Small intestine (tissue), 7 donors: ENCODE measurements around the gene PRDM16. TPM values are rescaled to one million over a fixed set of nuclear protein-coding genes. Genes with fewer than 3 reads are reported as not detected.

Source experiments
- DNase-seq, 2 donors: peaks; one replicate each; pipeline versions ENCODE4 v3.0.0 to v3.0.0-alpha.2; 2013
- FAIRE-seq: peaks from 2 replicates; lab custom pipeline; 2012; peaks lifted over from hg19 to GRCh38; lab: Jason Lieb, UNC
- H3K27ac ChIP-seq, 3 donors: one replicate each; pipeline ENCODE4 v1.5.1; 2013; ENCODE audit warnings: low read length in 2 of 3, mild to moderate bottlenecking in 2 of 3, control low read depth in 1 of 3, inconsistent platforms in 1 of 3, low read depth in 1 of 3, moderate library complexity in 1 of 3
- H3K27me3 ChIP-seq, 3 donors: one replicate each; pipeline ENCODE4 v1.6.1; 2013; ENCODE audit warnings: low read length in 3 of 3, inconsistent platforms in 1 of 3; ENCODE audit not compliant: control insufficient read depth in 3 of 3, insufficient read depth in 3 of 3
- H3K36me3 ChIP-seq, 3 donors: one replicate each; pipeline ENCODE4 v1.6.1; 2013; ENCODE audit warnings: low read length in 3 of 3, inconsistent platforms in 1 of 3, low read depth in 1 of 3, mild to moderate bottlenecking in 1 of 3, moderate library complexity in 1 of 3; ENCODE audit not compliant: control insufficient read depth in 3 of 3, insufficient read depth in 2 of 3
- H3K4me1 ChIP-seq, 3 donors: one replicate each; pipeline ENCODE4 v1.6.1; 2013; ENCODE audit warnings: low read length in 2 of 3, inconsistent platforms in 1 of 3, low read depth in 1 of 3, mild to moderate bottlenecking in 1 of 3, moderate library complexity in 1 of 3; ENCODE audit not compliant: control insufficient read depth in 3 of 3, insufficient read depth in 2 of 3
- H3K4me3 ChIP-seq, 3 donors: one replicate each; pipeline ENCODE4 v1.5.1; 2013; ENCODE audit warnings: low read length in 3 of 3, control low read depth in 1 of 3, inconsistent platforms in 1 of 3, low read depth in 1 of 3, mild to moderate bottlenecking in 1 of 3, moderate library complexity in 1 of 3
- H3K9me3 ChIP-seq, 2 donors: one replicate each; pipeline ENCODE4 v1.6.1; 2013; ENCODE audit warnings: low read depth in 1 of 2, low read length in 1 of 2; ENCODE audit not compliant: control insufficient read depth in 2 of 2, insufficient read depth in 1 of 2
- WGBS, 3 donors: extraction: QIAGEN DNeasy Blood & Tissue Kit; methylation state at CpG; one replicate each; pipeline ENCODE4 v1.1.7; 2013; 5-methylcytosine and 5-hydroxymethylcytosine counted together
- polyA plus RNA-seq, 4 donors: library from polyadenylated mRNA; stranded (reverse) in 3 of 4; unstranded in 1 of 4; fragments of 200-250 nt in 3 of 4; fragments of 120-200 nt in 1 of 4; gene quantifications; one replicate each; pipeline versions ENCODE4 v1.2.1 to v1.2.3, GENCODE V29; 2013
- donor health status: healthy with polysubstance abuse.
- donor health status: control.
- donor health status: control.
- donor health status: Bipolar disorder and iron deficiency.
- donor health status: healthy.

The PRDM16 gene
- polyA plus RNA-seq, 4 donors = 5.4 to 11.4 (median 8.2) TPM

GRCh38 chr1:3124246-3124645 is 55.2 kb downstream of the PRDM16 start:
- H3K4me3 ChIP-seq = no peak overlapping the region
- H3K4me1 ChIP-seq = peaks cover 0 to 16% (median 2%) of the 10 kb centered on the region in 3 donors
- 87 to 91% (median 91%) methylated on average over 3 of the region's 3 CpGs for WGBS, 3 donors
- peaks cover 0 to 33% (median 0%) of the 10 kb centered on the region in 3 donors for H3K36me3 ChIP-seq
- no peaks in the 10 kb centered on the region for H3K9me3 ChIP-seq
- no peak for FAIRE-seq
- no peak for DNase-seq
- no peaks in the 10 kb centered on the region for H3K27me3 ChIP-seq
- no peak overlapping the region for H3K27ac ChIP-seq

- no peak for FAIRE-seq
- WGBS, 3 donors = 91 to 92% (median 91%) methylated on average over 15 of the region's 15 CpGs
- no peaks in the 10 kb centered on the region for H3K27me3 ChIP-seq
Observed at GRCh38 chr1:3125078-3125477, 56.1 kb downstream of the PRDM16 start.

GRCh38 chr1:3125546-3126368 is 56.8 kb downstream of the PRDM16 start:
- Histone ChIP-seq H3K9me3 (no peaks in the 10 kb centered on the region), H3K27ac (no peak overlapping the region), H3K27me3 (no peaks in the 10 kb centered on the region), H3K4me3 (no peak overlapping the region), H3K36me3 (peaks cover 0 to 25% (median 0%) of the 10 kb centered on the region in 3 donors), H3K4me1 (peaks cover 0 to 12% (median 2%) of the 10 kb centered on the region in 3 donors)
- 89 to 92% (median 91%) methylated on average over 47 of the region's 47 CpGs for WGBS, 3 donors
- DNase-seq (no peak), FAIRE-seq (no peak)

More at GRCh38 chr1:3125078-3125477, 56.1 kb downstream of the PRDM16 start:
- Histone ChIP-seq H3K36me3 (peaks cover 0 to 28% (median 0%) of the 10 kb centered on the region in 3 donors), H3K27ac (no peak overlapping the region), H3K4me1 (peaks cover 0 to 13% (median 2%) of the 10 kb centered on the region in 3 donors), H3K4me3 (no peak overlapping the region), H3K9me3 (no peaks in the 10 kb centered on the region)
- no peak for DNase-seq

GRCh38 chr1:3126756-3127678 is 58.0 kb downstream of the PRDM16 start:
- Histone ChIP-seq H3K27ac (peak overlapping the region in 1 of 3 donors; percentile 45), H3K27me3 (no peaks in the 10 kb centered on the region), H3K36me3 (peaks cover 0 to 26% (median 0%) of the 10 kb centered on the region in 3 donors), H3K9me3 (no peaks in the 10 kb centered on the region), H3K4me1 (peaks cover 1 to 5% (median 2%) of the 10 kb centered on the region in 3 donors), H3K4me3 (no peak overlapping the region)
- FAIRE-seq = no peak
- 65 to 78% (median 74%) methylated on average over 28 of the region's 28 CpGs for WGBS, 3 donors
- no peak for DNase-seq

GRCh38 chr1:3127738-3128137 is 58.7 kb downstream of the PRDM16 start:
- no peaks in the 10 kb centered on the region for H3K27me3 ChIP-seq
- DNase-seq (no peak), FAIRE-seq (no peak)
- H3K4me1 ChIP-seq = peaks cover 3 to 10% (median 5%) of the 10 kb centered on the region in 3 donors
- WGBS, 3 donors = 72 to 86% (median 78%) methylated on average over 11 to 12 of the region's 12 CpGs
- H3K4me3 ChIP-seq = no peak overlapping the region
- peaks cover 0 to 24% (median 0%) of the 10 kb centered on the region in 3 donors for H3K36me3 ChIP-seq
- peak overlapping the region in 1 of 3 donors; percentile 45 for H3K27ac ChIP-seq
- H3K9me3 ChIP-seq = no peaks in the 10 kb centered on the region

- H3K27me3 ChIP-seq = no peaks in the 10 kb centered on the region
- H3K4me3 ChIP-seq = no peak overlapping the region
- no peak overlapping the region for H3K27ac ChIP-seq
- DNase-seq (no peak), FAIRE-seq (no peak)
- WGBS, 3 donors = 85 to 95% (median 89%) methylated on average over 24 to 26 of the region's 26 CpGs
- peaks cover 0 to 17% (median 0%) of the 10 kb centered on the region in 3 donors for H3K36me3 ChIP-seq
- H3K9me3 ChIP-seq = no peaks in the 10 kb centered on the region
- H3K4me1 ChIP-seq = peaks cover 5 to 18% (median 5%) of the 10 kb centered on the region in 3 donors
Observed at GRCh38 chr1:3128431-3129132, 59.6 kb downstream of the PRDM16 start.

- H3K27ac ChIP-seq = no peak overlapping the region
- DNase-seq (no peak), FAIRE-seq (no peak)
- H3K36me3 ChIP-seq = peaks cover 0 to 16% (median 0%) of the 10 kb centered on the region in 3 donors
- 81 to 88% (median 88%) methylated on average over 8 of the region's 8 CpGs for WGBS, 3 donors
- H3K27me3 ChIP-seq = no peaks in the 10 kb centered on the region
- no peaks in the 10 kb centered on the region for H3K9me3 ChIP-seq
- peaks cover 5 to 24% (median 5%) of the 10 kb centered on the region in 3 donors for H3K4me1 ChIP-seq
- H3K4me3 ChIP-seq = no peak overlapping the region
Observed at GRCh38 chr1:3129133-3129490, 60.1 kb downstream of the PRDM16 start.
